Neuronal stem cell (in vitro differentiated cells): ENCODE results near the gene SLC45A2.
A peak's percentile ranks its signal among the peaks of the same experiment; 100 is the strongest.

ENCODE experiments used
- DNase-seq: peaks from one replicate; pipeline ENCODE4 v3.0.0-alpha.2; 2013; ENCODE audit warnings: low spot score
- H2AFZ ChIP-seq: one replicate; pipeline ENCODE4 v1.6.1; 2013; ENCODE audit warnings: mild to moderate bottlenecking, low read length, inconsistent platforms
- H2AK5ac ChIP-seq: 2 replicates; pipeline ENCODE4 v1.6.1; 2013; ENCODE audit warnings: low read depth, mild to moderate bottlenecking, inconsistent platforms, low read length, moderate library complexity, mixed read lengths
- H2BK120ac ChIP-seq: 2 replicates; pipeline ENCODE4 v1.6.1; 2013; ENCODE audit warnings: low read depth, mild to moderate bottlenecking, inconsistent platforms, low read length, moderate library complexity, mixed read lengths
- H2BK12ac ChIP-seq: one replicate; pipeline ENCODE4 v1.6.1; 2013; ENCODE audit warnings: low read length, inconsistent platforms
- H2BK15ac ChIP-seq: 2 replicates; pipeline ENCODE4 v1.6.1; 2013; ENCODE audit warnings: mild to moderate bottlenecking, low read length, inconsistent platforms, mixed read lengths
- H2BK5ac ChIP-seq: one replicate; pipeline ENCODE4 v1.6.1; 2013; ENCODE audit warnings: inconsistent platforms, mild to moderate bottlenecking, low read length, moderate library complexity
- H3K14ac ChIP-seq: one replicate; pipeline ENCODE4 v1.6.1; 2013; ENCODE audit warnings: low read length, inconsistent platforms
- H3K18ac ChIP-seq: 2 replicates; pipeline ENCODE4 v1.6.1; 2013; ENCODE audit warnings: low read length, inconsistent platforms
- H3K23ac ChIP-seq: 2 replicates; pipeline ENCODE4 v1.6.1; 2013; ENCODE audit warnings: low read depth, mild to moderate bottlenecking, mixed read lengths, low read length, inconsistent platforms; ENCODE audit not compliant: poor library complexity
- H3K27ac ChIP-seq: replicated peaks from 3 replicates; pipeline ENCODE4 v1.5.1; 2013; ENCODE audit warnings: low read length, inconsistent platforms
- H3K27me3 ChIP-seq, 3 experiments: 2 replicates each; pipeline ENCODE4 v1.6.1; 2013; ENCODE audit warnings: low read length in 3 of 3, mild to moderate bottlenecking in 2 of 3, inconsistent platforms in 1 of 3, low read depth in 1 of 3, mixed read lengths in 1 of 3, moderate library complexity in 1 of 3; ENCODE audit not compliant: control insufficient read depth in 3 of 3, insufficient read depth in 3 of 3
- H3K36me3 ChIP-seq, 2 donors: replicated peaks in 1 of 2; 2 replicates each; pipeline ENCODE4 v1.6.1; 2013; ENCODE audit warnings: low read length in 2 of 2; ENCODE audit not compliant: control insufficient read depth in 2 of 2, insufficient read depth in 2 of 2
- H3K4ac ChIP-seq: 2 replicates; pipeline ENCODE4 v1.6.1; 2013; ENCODE audit warnings: inconsistent platforms, mild to moderate bottlenecking, low read length, moderate library complexity
- H3K4me1 ChIP-seq, 2 donors: 1 replicate in 1 of 2; 2 replicates in 1 of 2; pipeline ENCODE4 v1.6.1; 2013; ENCODE audit warnings: low read length in 2 of 2, low read depth in 1 of 2; ENCODE audit not compliant: control insufficient read depth in 2 of 2, insufficient read depth in 1 of 2
- H3K4me2 ChIP-seq: one replicate; pipeline ENCODE4 v1.6.1; 2013; ENCODE audit warnings: mild to moderate bottlenecking, low read length, inconsistent platforms; ENCODE audit not compliant: insufficient read depth, poor library complexity, severe bottlenecking
- H3K4me3 ChIP-seq, 2 donors: 2 replicates each; pipeline ENCODE4 v1.5.1; 2013; ENCODE audit warnings: low read length in 2 of 2, mild to moderate bottlenecking in 2 of 2, inconsistent platforms in 1 of 2, moderate library complexity in 1 of 2
- H3K79me1 ChIP-seq: one replicate; pipeline ENCODE4 v1.6.1; 2013; ENCODE audit warnings: low read depth, mild to moderate bottlenecking, inconsistent platforms, low read length, moderate library complexity
- H3K9ac ChIP-seq: one replicate; pipeline ENCODE4 v1.6.1; 2013; ENCODE audit warnings: mild to moderate bottlenecking, low read depth, low read length, inconsistent platforms; ENCODE audit not compliant: poor library complexity
- H3K9me3 ChIP-seq, 2 donors: replicated peaks in 1 of 2; 2 replicates each; pipeline versions ENCODE3 to v1.6.1; 2013; ENCODE audit warnings: low read length in 2 of 2, mild to moderate bottlenecking in 2 of 2, inconsistent platforms in 1 of 2, low read depth in 1 of 2, mixed read lengths in 1 of 2, moderate library complexity in 1 of 2; ENCODE audit not compliant: control insufficient read depth in 2 of 2, insufficient read depth in 1 of 2
- H4K8ac ChIP-seq: one replicate; pipeline ENCODE4 v1.6.1; 2013; ENCODE audit warnings: low read depth, mild to moderate bottlenecking, inconsistent platforms, low read length, moderate library complexity
- H4K91ac ChIP-seq: one replicate; pipeline ENCODE4 v1.6.1; 2013; ENCODE audit warnings: low read length, low read depth, mild to moderate bottlenecking, inconsistent platforms; ENCODE audit not compliant: poor library complexity
- WGBS, 2 donors: extraction: QIAGEN DNeasy Blood & Tissue Kit; methylation state at CpG; one replicate each; pipeline ENCODE4 v1.1.7; 2013; ENCODE audit warnings: missing lambda C conversion rate in 2 of 2, mixed read lengths in 1 of 2; ENCODE audit not compliant: insufficient read length in 2 of 2, insufficient replicate concordance in 1 of 2; ENCODE audit errors: extremely low coverage in 2 of 2; 5-methylcytosine and 5-hydroxymethylcytosine counted together

SLC45A2 gene

GRCh38 chr5:33980030-33980429, 4.5 kb downstream of the SLC45A2 start:
- WGBS, 2 donors, result no CpG with 5 or more reads among the region's 3 CpGs
- Histone ChIP-seq H3K79me1 (no peaks in the 10 kb centered on the region), H4K91ac (no peak overlapping the region), H2AK5ac (no peak overlapping the region), H2BK5ac (no peak overlapping the region), H2BK12ac (no peak overlapping the region), H3K4me3 (no peak overlapping the region), H3K23ac (no peak overlapping the region), H3K9me3 (no peaks in the 10 kb centered on the region), H2BK15ac (no peak overlapping the region), H3K36me3 (peaks cover 0 to 1% of the 10 kb centered on the region in 2 donors), H3K4me2 (no peak overlapping the region), H2AFZ (no peak overlapping the region), H3K14ac (no peak overlapping the region), H4K8ac (no peak overlapping the region), H3K27me3 (no peaks in the 10 kb centered on the region), H3K18ac (no peak overlapping the region), H3K9ac (no peak overlapping the region), H3K27ac (no peak overlapping the region), H3K4me1 (peaks cover 0 to 5% of the 10 kb centered on the region in 2 donors), H2BK120ac (no peak overlapping the region), H3K4ac (no peak overlapping the region)
- DNase-seq, result no peak

- WGBS, 2 donors, result no CpG with 5 or more reads among the region's 1 CpG
- Histone ChIP-seq H3K79me1 (no peaks in the 10 kb centered on the region), H3K27me3 (no peaks in the 10 kb centered on the region), H2BK15ac (no peak overlapping the region), H3K4me2 (no peak overlapping the region), H3K4me1 (peaks cover 0 to 5% of the 10 kb centered on the region in 2 donors), H2AK5ac (no peak overlapping the region), H3K23ac (no peak overlapping the region), H4K8ac (no peak overlapping the region), H3K4me3 (no peak overlapping the region), H2AFZ (no peak overlapping the region), H3K9ac (no peak overlapping the region), H3K9me3 (no peaks in the 10 kb centered on the region), H2BK120ac (no peak overlapping the region), H2BK5ac (no peak overlapping the region), H4K91ac (no peak overlapping the region), H3K27ac (no peak overlapping the region), H3K14ac (no peak overlapping the region), H3K36me3 (no peaks in the 10 kb centered on the region), H3K4ac (no peak overlapping the region), H2BK12ac (no peak overlapping the region), H3K18ac (no peak overlapping the region)
- DNase-seq, result no peak
Observed at GRCh38 chr5:33978306-33978705, 6.2 kb downstream of the SLC45A2 start.

GRCh38 chr5:33976307-33976706, 8.2 kb downstream of the SLC45A2 start:
- Histone ChIP-seq H3K27ac (no peak overlapping the region), H2AK5ac (no peak overlapping the region), H2BK12ac (no peak overlapping the region), H2BK15ac (no peak overlapping the region), H3K9ac (no peak overlapping the region), H3K18ac (no peak overlapping the region), H2BK5ac (no peak overlapping the region), H2AFZ (no peak overlapping the region), H3K4me2 (no peak overlapping the region), H3K27me3 (no peaks in the 10 kb centered on the region), H3K4ac (no peak overlapping the region), H3K4me1 (peaks cover 0 to 5% of the 10 kb centered on the region in 2 donors), H3K36me3 (no peaks in the 10 kb centered on the region), H3K9me3 (no peaks in the 10 kb centered on the region), H3K23ac (no peak overlapping the region), H3K4me3 (no peak overlapping the region), H2BK120ac (no peak overlapping the region), H4K8ac (no peak overlapping the region), H3K14ac (no peak overlapping the region), H4K91ac (no peak overlapping the region), H3K79me1 (no peaks in the 10 kb centered on the region)
- no CpG with 5 or more reads among the region's 1 CpG for WGBS, 2 donors
- no peak for DNase-seq

- no peak overlapping the region for H3K4me2 ChIP-seq
- H3K27me3 ChIP-seq, result no peaks in the 10 kb centered on the region
- H3K4me1 ChIP-seq, result peaks cover 0 to 5% of the 10 kb centered on the region in 2 donors
- H3K9me3 ChIP-seq, result no peaks in the 10 kb centered on the region
- no peak overlapping the region for H3K14ac ChIP-seq
- no peak overlapping the region for H2BK5ac ChIP-seq
- no peak overlapping the region for H2BK12ac ChIP-seq
- H4K8ac ChIP-seq, result no peak overlapping the region
- no peak for DNase-seq
- H2BK120ac ChIP-seq, result no peak overlapping the region
- peak overlapping the region; percentile 60 for H2AFZ ChIP-seq
- no peak overlapping the region for H3K23ac ChIP-seq
- no peak overlapping the region for H3K27ac ChIP-seq
- no CpG with 5 or more reads among the region's 5 CpGs for WGBS, 2 donors
- no peak overlapping the region for H4K91ac ChIP-seq
- H2BK15ac ChIP-seq, result no peak overlapping the region
- no peaks in the 10 kb centered on the region for H3K79me1 ChIP-seq
- no peak overlapping the region for H2AK5ac ChIP-seq
- no peak overlapping the region for H3K4me3 ChIP-seq
- H3K18ac ChIP-seq, result no peak overlapping the region
- H3K36me3 ChIP-seq, result no peaks in the 10 kb centered on the region
- H3K9ac ChIP-seq, result no peak overlapping the region
- no peak overlapping the region for H3K4ac ChIP-seq
Observed at GRCh38 chr5:33975852-33976251, 8.6 kb downstream of the SLC45A2 start.
